GM13977 (cell line): Measurements from ENCODE around the gene KCNMB2.

Source experiments
- DNase-seq: peaks from one replicate; pipeline ENCODE4 v3.0.0; 2012; ENCODE audit warnings: low spot score
- in situ Hi-C: fragments of 300-500 bp; cut with MboI; formaldehyde crosslinking; loops from one replicate; pipeline ENCODE4 v1.12.0; 2022; ENCODE audit warnings: low sequenced_read_pairs, low pct_unique_long_range_greater_than_20kb, mixed read lengths, inconsistent platforms; ENCODE audit not compliant: unreplicated experiment
- TF ChIP-seq, protein P1 (sequence below): IDR thresholded peaks from 2 replicates; pipeline ENCODE4 v1.5.1; 2012; ENCODE audit warnings: mild to moderate bottlenecking, control low read depth; ENCODE audit not compliant: insufficient read depth; ENCODE audit errors: extremely low read depth, missing control alignments

KCNMB2 gene

GRCh38 chr3:178787960-178788359 lies 251.7 kb downstream of the KCNMB2 start:
- TF ChIP-seq, protein P1, sequence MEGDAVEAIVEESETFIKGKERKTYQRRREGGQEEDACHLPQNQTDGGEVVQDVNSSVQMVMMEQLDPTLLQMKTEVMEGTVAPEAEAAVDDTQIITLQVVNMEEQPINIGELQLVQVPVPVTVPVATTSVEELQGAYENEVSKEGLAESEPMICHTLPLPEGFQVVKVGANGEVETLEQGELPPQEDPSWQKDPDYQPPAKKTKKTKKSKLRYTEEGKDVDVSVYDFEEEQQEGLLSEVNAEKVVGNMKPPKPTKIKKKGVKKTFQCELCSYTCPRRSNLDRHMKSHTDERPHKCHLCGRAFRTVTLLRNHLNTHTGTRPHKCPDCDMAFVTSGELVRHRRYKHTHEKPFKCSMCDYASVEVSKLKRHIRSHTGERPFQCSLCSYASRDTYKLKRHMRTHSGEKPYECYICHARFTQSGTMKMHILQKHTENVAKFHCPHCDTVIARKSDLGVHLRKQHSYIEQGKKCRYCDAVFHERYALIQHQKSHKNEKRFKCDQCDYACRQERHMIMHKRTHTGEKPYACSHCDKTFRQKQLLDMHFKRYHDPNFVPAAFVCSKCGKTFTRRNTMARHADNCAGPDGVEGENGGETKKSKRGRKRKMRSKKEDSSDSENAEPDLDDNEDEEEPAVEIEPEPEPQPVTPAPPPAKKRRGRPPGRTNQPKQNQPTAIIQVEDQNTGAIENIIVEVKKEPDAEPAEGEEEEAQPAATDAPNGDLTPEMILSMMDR = no peak
- no peak for DNase-seq
- in situ Hi-C loops = no loop called here

DNA sequence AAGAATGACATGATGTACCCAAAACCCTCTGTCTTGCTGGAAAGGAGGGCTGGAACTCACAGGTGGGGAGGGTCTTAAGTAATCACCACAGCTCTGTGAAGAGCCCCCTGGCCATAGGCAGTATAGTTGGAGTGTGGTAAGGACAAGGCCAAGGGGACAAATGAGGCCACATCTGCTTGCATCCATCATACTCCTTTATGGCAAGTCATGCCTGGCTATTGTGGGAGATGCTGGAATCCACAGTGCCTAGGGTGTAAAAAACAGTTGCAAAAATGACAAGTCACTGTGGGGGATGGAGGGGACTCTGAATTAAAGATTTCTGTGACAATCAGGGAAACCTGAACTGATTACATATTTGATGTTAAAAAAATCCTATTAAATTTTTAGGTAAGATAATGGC lies 258.5 kb downstream of the KCNMB2 start:
- DNase-seq = no peak
- in situ Hi-C loops = no loop called here
- TF ChIP-seq, protein P1 = no peak

- in situ Hi-C loops = no loop called here
- TF ChIP-seq, protein P1 = no peak
- DNase-seq = no peak
Measured at GRCh38 chr3:178795349-178795748, 259.1 kb downstream of the KCNMB2 start.

DNA sequence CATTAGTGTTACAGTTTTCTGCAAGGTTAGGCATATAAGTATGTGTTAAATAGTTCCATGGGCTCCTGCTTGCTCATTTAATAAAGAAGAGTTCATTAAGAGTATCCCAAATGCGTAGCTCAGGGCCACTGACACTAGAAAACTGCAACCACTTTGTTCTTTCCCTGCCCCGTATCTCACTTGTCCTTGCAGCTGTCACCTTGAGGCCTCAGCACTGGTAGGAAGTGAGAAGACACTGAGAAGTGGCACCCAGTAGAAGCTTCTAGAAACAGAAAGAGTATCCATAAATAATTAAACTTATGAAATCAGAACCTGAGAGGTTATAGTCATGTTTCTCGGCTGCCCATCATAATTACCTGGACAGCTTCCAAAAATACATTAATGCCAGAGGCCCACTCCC lies 266.0 kb downstream of the KCNMB2 start:
- DNase-seq = no peak
- TF ChIP-seq, protein P1 = no peak
- in situ Hi-C loops = no loop called here

DNA sequence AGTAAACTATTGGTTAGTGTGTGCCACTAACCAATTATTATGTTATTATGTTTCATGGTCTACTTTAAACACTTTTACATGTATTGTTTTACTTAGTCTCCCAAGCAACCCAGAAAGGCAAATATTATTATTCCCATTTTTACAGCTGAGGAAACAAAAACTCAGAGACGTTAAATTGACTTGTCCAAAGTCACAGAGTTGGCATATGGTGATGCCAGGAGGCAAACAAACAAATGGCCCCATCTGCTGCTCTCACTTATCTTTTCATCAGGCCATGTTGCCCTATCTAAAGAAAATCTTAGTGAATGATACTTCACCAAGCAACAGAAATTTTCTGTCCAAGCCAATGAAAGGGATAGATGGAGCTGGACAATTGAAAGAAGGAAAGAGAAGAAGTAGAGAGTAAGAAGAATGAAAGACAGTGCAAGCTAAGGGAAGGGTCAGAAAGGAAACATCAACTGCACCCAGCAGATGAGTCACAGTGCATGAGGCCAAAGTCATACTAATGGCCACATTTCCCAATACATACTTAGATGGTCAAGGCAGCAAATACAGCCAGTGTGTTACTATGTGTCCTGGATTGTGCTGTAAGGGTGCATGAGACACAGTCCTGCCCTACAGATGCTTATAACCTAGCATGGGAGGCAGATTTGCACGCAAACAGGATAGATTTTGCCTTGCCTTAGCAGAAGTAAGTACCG lies 266.9 kb downstream of the KCNMB2 start:
- no peak for DNase-seq
- TF ChIP-seq, protein P1 = no peak
- in situ Hi-C loops = no loop called here

DNA sequence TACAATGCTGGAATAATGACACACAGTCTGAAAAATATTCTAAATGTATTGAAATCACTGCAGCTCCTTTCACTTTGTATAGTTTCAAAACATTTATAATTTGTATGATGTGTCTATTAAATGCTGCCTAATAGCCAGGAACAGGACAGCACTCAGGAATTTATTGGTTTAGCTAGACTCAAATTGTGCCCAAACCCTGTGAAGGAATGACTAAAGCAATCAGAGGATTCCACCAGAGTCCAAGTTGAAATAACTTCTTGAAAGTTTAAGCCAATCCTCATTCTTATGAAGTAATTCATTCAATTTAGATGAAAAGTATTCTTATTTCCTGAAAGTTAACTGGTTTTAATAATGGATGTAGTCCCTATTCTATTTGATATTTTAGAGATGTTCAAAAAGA lies 268.4 kb downstream of the KCNMB2 start:
- no peak for DNase-seq
- in situ Hi-C loops = no loop called here
- TF ChIP-seq, protein P1 = no peak
